Natural killer cell (primary cell): ENCODE results near the gene GRM7. TPM values are rescaled to one million over a fixed set of nuclear protein-coding genes. Genes with fewer than 3 reads are reported as not detected.

Experiments
- ATAC-seq, 3 donors: fragments of 150-1000 bp in 2 of 3; fragments of 200-7000 bp in 1 of 3; cut with Tn5 transposase; 1 replicate in 1 of 3; 2 replicates in 2 of 3; pipeline ENCODE4 v1.10.0; 2021; ENCODE audit warnings: mild to moderate bottlenecking in 2 of 3, moderate library complexity in 2 of 3
- DNase-seq, 2 donors: peaks; one replicate each; pipeline versions ENCODE4 v3.0.0 to v3.0.0-alpha.2; 2013 to 2021; ENCODE audit warnings: mixed read lengths in 1 of 2
- H3K27ac ChIP-seq: one replicate; pipeline ENCODE4 v1.5.1; 2013; ENCODE audit warnings: mild to moderate bottlenecking, low read length
- H3K27me3 ChIP-seq: one replicate; pipeline ENCODE4 v1.6.1; 2013; ENCODE audit warnings: low read length; ENCODE audit not compliant: control insufficient read depth, insufficient read depth
- H3K36me3 ChIP-seq: one replicate; pipeline ENCODE4 v1.6.1; 2013; ENCODE audit warnings: low read length; ENCODE audit not compliant: control insufficient read depth, insufficient read depth
- H3K4me1 ChIP-seq: one replicate; pipeline ENCODE4 v1.6.1; 2013; ENCODE audit warnings: low read length; ENCODE audit not compliant: control insufficient read depth, insufficient read depth
- H3K4me3 ChIP-seq: one replicate; pipeline ENCODE4 v1.5.1; 2013; ENCODE audit warnings: low read length
- H3K9me3 ChIP-seq: one replicate; pipeline ENCODE4 v1.6.1; 2013; ENCODE audit warnings: low read length; ENCODE audit not compliant: control insufficient read depth, insufficient read depth
- H3K27ac Mint-ChIP-seq, 2 donors: one replicate each; pipeline ENCODE4 v1.8.0; 2022; ENCODE audit warnings: mild to moderate bottlenecking in 2 of 2, mixed read lengths in 2 of 2, moderate library complexity in 1 of 2
- H3K27me3 Mint-ChIP-seq, 2 donors: one replicate each; pipeline ENCODE4 v1.8.0; 2022; ENCODE audit warnings: low read depth in 2 of 2, mixed read lengths in 2 of 2
- H3K36me3 Mint-ChIP-seq: one replicate; pipeline ENCODE4 v1.8.0; 2022; ENCODE audit warnings: mixed read lengths
- H3K4me1 Mint-ChIP-seq, 2 donors: one replicate each; pipeline ENCODE4 v1.8.0; 2022; ENCODE audit warnings: mixed read lengths in 2 of 2
- H3K4me3 Mint-ChIP-seq: one replicate; pipeline ENCODE4 v1.8.0; 2022; ENCODE audit warnings: mild to moderate bottlenecking, moderate library complexity, mixed read lengths
- H3K9me3 Mint-ChIP-seq, 2 donors: one replicate each; pipeline ENCODE4 v1.8.0; 2022; ENCODE audit warnings: mixed read lengths in 2 of 2
- WGBS: methylation state at CpG from one replicate; pipeline ENCODE4 v1.1.7; 2013; ENCODE audit warnings: missing lambda C conversion rate; ENCODE audit not compliant: insufficient coverage; 5-methylcytosine and 5-hydroxymethylcytosine counted together
- intact Hi-C: fragments of 100-400 bp; cut with micrococcal nuclease; formaldehyde crosslinking; loops from one replicate; pipeline ENCODE4 v1.14.2; 2022
- total RNA-seq, 4 donors: library from RNA; stranded (reverse); fragments of 120-200 nt in 1 of 4; gene quantifications; one replicate each; pipeline versions ENCODE4 v1.2.3 to v1.2.4, GENCODE V29; 2013 to 2022
- TF ChIP-seq, protein P1 (sequence below): fragments of 200-600 bp; IDR thresholded peaks from one replicate; pipeline ENCODE4 v1.8.0; 2022; ENCODE audit warnings: antibody characterized with exemption

Gene GRM7
- total RNA-seq, 3 donors from 2014 or later (not counting 1 experiment from before 2014, with no cell fraction given): not detected

DNA sequence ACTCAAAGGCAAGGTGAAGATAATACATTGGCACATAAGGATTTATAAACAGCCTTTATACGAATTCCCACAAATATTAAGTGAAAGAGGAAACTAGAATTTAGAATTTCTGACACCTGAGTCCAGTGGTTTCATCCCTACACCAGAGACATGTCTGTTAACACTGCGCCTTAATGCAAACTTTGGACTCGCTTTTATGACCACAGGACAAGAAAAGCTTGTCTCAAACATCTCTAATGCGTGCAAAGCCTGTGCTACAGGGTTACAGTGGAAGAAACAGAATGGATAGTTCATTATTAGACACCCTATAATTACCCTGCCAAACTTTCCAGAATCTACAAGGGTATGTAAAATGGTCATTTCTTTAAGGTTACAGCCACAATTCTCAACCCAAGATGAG is 802.9 kb downstream of the GRM7 start:
- 94% methylated on average over 4 of the region's 4 CpGs for WGBS
- H3K27ac ChIP-seq: no peak overlapping the region
- no peaks in the 10 kb centered on the region for H3K36me3 Mint-ChIP-seq
- DNase-seq (no peak), ATAC-seq (no peak)
- H3K27me3 Mint-ChIP-seq: no peaks in the 10 kb centered on the region
- no peak overlapping the region for H3K4me3 ChIP-seq
- H3K27ac Mint-ChIP-seq: no peak overlapping the region
- H3K36me3 ChIP-seq: no peaks in the 10 kb centered on the region
- no peaks in the 10 kb centered on the region for H3K4me1 ChIP-seq
- H3K9me3 ChIP-seq: no peaks in the 10 kb centered on the region
- intact Hi-C loops: no loop called here
- no peaks in the 10 kb centered on the region for H3K4me1 Mint-ChIP-seq
- H3K4me3 Mint-ChIP-seq: no peak overlapping the region
- H3K9me3 Mint-ChIP-seq: peaks cover 0 to 5% of the 10 kb centered on the region in 2 donors
- H3K27me3 ChIP-seq: no peaks in the 10 kb centered on the region
- TF ChIP-seq, protein P1, sequence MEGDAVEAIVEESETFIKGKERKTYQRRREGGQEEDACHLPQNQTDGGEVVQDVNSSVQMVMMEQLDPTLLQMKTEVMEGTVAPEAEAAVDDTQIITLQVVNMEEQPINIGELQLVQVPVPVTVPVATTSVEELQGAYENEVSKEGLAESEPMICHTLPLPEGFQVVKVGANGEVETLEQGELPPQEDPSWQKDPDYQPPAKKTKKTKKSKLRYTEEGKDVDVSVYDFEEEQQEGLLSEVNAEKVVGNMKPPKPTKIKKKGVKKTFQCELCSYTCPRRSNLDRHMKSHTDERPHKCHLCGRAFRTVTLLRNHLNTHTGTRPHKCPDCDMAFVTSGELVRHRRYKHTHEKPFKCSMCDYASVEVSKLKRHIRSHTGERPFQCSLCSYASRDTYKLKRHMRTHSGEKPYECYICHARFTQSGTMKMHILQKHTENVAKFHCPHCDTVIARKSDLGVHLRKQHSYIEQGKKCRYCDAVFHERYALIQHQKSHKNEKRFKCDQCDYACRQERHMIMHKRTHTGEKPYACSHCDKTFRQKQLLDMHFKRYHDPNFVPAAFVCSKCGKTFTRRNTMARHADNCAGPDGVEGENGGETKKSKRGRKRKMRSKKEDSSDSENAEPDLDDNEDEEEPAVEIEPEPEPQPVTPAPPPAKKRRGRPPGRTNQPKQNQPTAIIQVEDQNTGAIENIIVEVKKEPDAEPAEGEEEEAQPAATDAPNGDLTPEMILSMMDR: no peak

- peaks cover 3 to 4% of the 10 kb centered on the region in 2 donors for H3K9me3 Mint-ChIP-seq
- no peaks in the 10 kb centered on the region for H3K4me1 ChIP-seq
These were observed 806.9 kb downstream of the GRM7 start for GRCh38 chr3:7667774-7668173.

GRCh38 chr3:7669641-7670040 is 808.7 kb downstream of the GRM7 start:
- DNase-seq (no peak), ATAC-seq (no peak)
- Histone ChIP-seq H3K4me3 (no peak overlapping the region), H3K9me3 (no peaks in the 10 kb centered on the region), H3K27ac (no peak overlapping the region), H3K27me3 (no peaks in the 10 kb centered on the region), H3K4me1 (no peaks in the 10 kb centered on the region), H3K36me3 (no peaks in the 10 kb centered on the region)
- no peaks in the 10 kb centered on the region for H3K4me1 Mint-ChIP-seq
- no peak overlapping the region for H3K4me3 Mint-ChIP-seq
- intact Hi-C loops: no loop called here
- H3K9me3 Mint-ChIP-seq: peaks cover 3 to 4% of the 10 kb centered on the region in 2 donors
- no peak overlapping the region for H3K27ac Mint-ChIP-seq
- H3K36me3 Mint-ChIP-seq: no peaks in the 10 kb centered on the region
- no peaks in the 10 kb centered on the region for H3K27me3 Mint-ChIP-seq
- 77% methylated on average over 3 of the region's 3 CpGs for WGBS
- TF ChIP-seq, protein P1: no peak

More at GRCh38 chr3:7667774-7668173, 806.9 kb downstream of the GRM7 start:
- WGBS: 100% methylated on average over 1 of the region's 1 CpG
- H3K4me1 Mint-ChIP-seq: no peaks in the 10 kb centered on the region
- Histone ChIP-seq H3K27me3 (no peaks in the 10 kb centered on the region), H3K4me3 (no peak overlapping the region), H3K27ac (no peak overlapping the region), H3K9me3 (no peaks in the 10 kb centered on the region), H3K36me3 (no peaks in the 10 kb centered on the region)
- H3K36me3 Mint-ChIP-seq: no peaks in the 10 kb centered on the region
- H3K27me3 Mint-ChIP-seq: no peaks in the 10 kb centered on the region
- H3K4me3 Mint-ChIP-seq: no peak overlapping the region
- H3K27ac Mint-ChIP-seq: no peak overlapping the region
- ATAC-seq (no peak), DNase-seq (no peak)
- intact Hi-C loops: no loop called here
- TF ChIP-seq, protein P1: no peak

- H3K4me1 Mint-ChIP-seq: no peaks in the 10 kb centered on the region
- DNase-seq: no peak
- Histone ChIP-seq H3K4me3 (no peak overlapping the region), H3K27ac (no peak overlapping the region), H3K27me3 (no peaks in the 10 kb centered on the region), H3K4me1 (no peaks in the 10 kb centered on the region), H3K9me3 (no peaks in the 10 kb centered on the region), H3K36me3 (no peaks in the 10 kb centered on the region)
- TF ChIP-seq, protein P1: no peak
- intact Hi-C loops: no loop called here
- peaks cover 0 to 2% of the 10 kb centered on the region in 2 donors for H3K9me3 Mint-ChIP-seq
- 90% methylated on average over 3 of the region's 3 CpGs for WGBS
- ATAC-seq: no peak
- H3K27ac Mint-ChIP-seq: no peak overlapping the region
- H3K4me3 Mint-ChIP-seq: no peak overlapping the region
- H3K27me3 Mint-ChIP-seq: peaks cover 0 to 3% of the 10 kb centered on the region in 2 donors
- no peaks in the 10 kb centered on the region for H3K36me3 Mint-ChIP-seq
These were observed 817.6 kb downstream of the GRM7 start for GRCh38 chr3:7678521-7678920.
